Measurements from ENCODE around the gene U2AF2.

GRCh38 chr19:55695511-55696290, 40.9 kb downstream of the U2AF2 start:
- TF ChIP-seq MAFK (IDR thresholded peaks at IDR 0.05; ENCODE audit: partially characterized antibody): no peak
- no peak for TF ChIP-seq CTCF (IDR thresholded peaks at IDR 0.05)
- TF ChIP-seq RFX5 (IDR thresholded peaks at IDR 0.05): no peak
- no peak for TF ChIP-seq FOSL2 (IDR thresholded peaks at IDR 0.05)
- no peak for TF ChIP-seq FOSL2 (CRISPR knock-in tag; IDR thresholded peaks at IDR 0.05)
- TF ChIP-seq RARB (CRISPR knock-in tag; IDR thresholded peaks at IDR 0.05): no peak
- no peak for TF ChIP-seq MAX (IDR thresholded peaks at IDR 0.05)
- TF ChIP-seq KDM1A (IDR thresholded peaks at IDR 0.05; ENCODE audit: low read depth): no peak
- TF ChIP-seq CBX2 (IDR thresholded peaks at IDR 0.05; ENCODE audit: borderline replicate concordance, low read depth): no peak
- TF ChIP-seq CEBPB (IDR thresholded peaks at IDR 0.05): no peak
- no peak for TF ChIP-seq POLR2A (IDR thresholded peaks at IDR 0.05; ENCODE audit: low read length)
- TF ChIP-seq MAZ (IDR thresholded peaks at IDR 0.05; ENCODE audit: borderline replicate concordance, low read depth, low read length): no peak
- no peak for TF ChIP-seq REST (IDR thresholded peaks at IDR 0.05)
- TF ChIP-seq JUN (IDR thresholded peaks at IDR 0.05): no peak
